Pulmonary artery endothelial cell (primary cell): ENCODE data around the gene SMIM35. TPM values are rescaled to one million over a fixed set of nuclear protein-coding genes. Genes with fewer than 3 reads are reported as not detected.

Experiments used
- DNase-seq: peaks from one replicate; pipeline ENCODE4 v3.0.0-alpha.2; 2011; ENCODE audit warnings: low read depth, low spot score
- total RNA-seq: library from RNA; depleted of rRNA; stranded (reverse); fragments of >200 nt; gene quantifications from 2 replicates; pipeline ENCODE4 v1.2.3, GENCODE V29; 2014

The SMIM35 gene
- total RNA-seq: not detected in 2 replicates

GRCh38 chr11:118086913-118087768, at the start of gene SMIM35:
SMIM35 (minus strand) TSS chr11:118086963; CDS start chr11:118086757, 206 bp downstream.
- DNase-seq: no peak

DNA sequence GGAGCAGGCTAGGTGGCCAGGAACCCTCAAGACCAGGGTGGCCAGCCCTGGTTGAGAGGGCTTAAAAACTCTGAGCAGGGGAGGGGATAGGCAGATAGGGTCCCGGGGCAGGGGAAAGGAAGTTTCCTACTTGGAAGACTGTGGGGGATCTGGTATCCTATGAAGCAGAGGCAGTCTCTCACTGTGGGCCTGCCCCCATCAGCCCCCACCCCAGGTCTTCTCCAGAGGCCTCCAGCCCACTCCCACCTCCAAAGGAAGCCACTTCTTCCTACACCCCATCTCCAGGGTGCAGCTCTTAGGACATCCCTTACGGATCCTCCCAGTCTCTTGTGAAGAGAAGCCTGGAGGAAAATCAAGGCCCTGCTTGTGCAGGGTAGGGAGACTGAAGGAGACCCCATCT, 49.6 kb upstream of the SMIM35 start:
- DNase-seq: no peak

DNA sequence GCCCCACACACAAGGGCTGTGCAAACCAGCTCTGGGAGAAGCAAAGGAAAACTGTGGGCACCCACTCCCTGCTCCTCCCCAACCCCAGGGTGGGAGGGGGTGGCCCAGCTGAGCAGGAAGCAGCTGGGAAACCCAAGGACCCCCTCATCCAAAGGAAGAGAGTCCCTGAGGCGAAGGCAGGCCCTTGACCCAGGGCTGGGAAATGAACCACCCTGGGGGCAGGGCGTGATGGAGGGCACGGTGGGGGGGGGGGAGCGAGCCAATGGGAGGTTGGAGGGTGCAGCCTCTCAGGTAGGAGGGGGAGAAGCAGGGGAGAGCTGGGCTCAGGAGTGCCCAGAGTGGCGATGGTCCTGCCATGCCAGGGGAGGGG, 49.0 kb upstream of the SMIM35 start:
- no peak for DNase-seq

DNA sequence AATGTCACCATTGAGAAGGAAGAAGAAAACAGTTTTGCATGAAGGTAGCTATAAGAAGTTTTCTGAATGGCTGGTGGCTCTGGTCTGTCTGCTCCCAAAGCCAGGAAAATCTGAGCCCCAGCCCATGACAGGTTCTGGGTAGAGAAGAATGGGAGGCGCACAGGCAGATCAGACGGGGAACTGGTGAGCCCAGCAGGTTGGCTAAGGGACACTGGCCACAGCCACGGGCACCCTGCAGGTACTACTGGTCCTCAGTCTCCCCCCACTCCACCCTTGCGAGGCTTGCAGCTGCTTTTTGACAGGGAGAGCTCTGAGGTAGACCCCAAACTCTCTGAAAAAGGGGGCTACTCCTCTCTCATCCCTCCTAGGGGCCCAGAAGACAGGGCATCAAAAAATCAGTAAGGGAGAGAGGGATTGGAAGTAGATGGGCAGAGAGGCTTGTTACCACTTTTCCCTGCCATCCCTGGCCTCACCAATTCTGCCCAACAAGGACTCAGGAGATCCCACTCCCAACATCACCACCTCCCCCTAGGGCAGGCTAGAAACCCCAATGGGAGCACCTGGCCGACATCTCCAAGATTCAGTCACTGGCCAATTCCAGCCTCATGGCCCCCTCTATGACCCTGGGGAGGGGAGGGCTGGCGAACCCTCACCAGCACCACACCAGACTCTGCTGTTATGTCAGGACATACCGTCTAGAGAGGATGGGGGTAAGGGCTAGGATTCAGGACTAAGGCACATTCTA, 48.5 kb upstream of the SMIM35 start:
- no peak for DNase-seq

DNA sequence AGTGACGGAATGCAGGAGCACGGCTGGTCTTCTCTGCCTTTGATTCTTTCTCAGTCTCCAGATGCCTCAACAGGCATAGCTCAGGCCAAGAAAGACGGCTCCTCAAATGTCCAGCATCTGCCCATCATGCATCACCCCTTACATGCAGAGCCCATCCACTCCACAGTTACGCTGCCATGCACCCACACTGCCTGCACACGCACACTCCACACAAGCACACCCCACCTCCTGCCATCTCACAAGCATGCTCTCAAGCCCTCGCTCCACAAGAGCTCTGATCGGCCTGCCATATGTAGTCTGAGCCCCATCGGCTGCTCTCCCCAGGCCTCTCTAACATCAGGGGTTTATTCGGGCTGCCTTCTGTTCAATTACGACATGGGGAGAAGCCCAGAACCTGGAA, 47.1 kb upstream of the SMIM35 start:
- no peak for DNase-seq

GRCh38 chr11:118132385-118133151, 45.8 kb upstream of the SMIM35 start:
- DNase-seq: no peak

DNA sequence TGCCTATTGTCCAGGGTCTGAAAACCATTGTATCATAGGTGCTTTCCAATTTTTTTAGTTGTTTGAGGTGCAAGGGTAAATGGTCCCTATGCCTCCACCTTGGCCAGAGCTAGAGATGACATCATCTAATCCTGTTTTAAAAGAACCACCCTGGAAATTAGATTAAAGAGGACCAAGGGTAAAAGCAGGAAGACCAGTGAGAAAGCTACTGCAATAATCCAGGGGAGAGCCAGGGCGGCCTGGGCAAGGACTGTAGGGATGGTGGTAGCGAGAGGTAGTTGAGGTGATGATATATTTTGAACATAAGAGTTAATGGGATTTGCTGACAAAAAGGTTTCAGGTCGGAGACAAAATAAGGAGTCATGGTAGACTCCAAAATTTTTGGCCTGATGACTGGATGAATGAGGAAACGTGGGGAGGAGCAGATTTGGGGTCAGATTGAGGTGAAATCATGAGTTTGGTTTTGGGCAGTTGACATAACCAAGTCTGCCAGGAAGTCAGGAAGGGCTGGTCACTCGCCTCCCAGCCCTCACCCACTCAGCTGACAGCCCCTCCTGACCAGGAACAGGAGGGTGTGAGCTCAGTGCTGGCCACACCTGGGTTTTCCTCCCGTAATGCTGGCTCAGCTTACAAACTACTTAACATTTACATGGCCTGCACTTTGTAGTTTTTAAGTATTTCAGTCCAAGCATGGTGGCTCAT, 42.9 kb upstream of the SMIM35 start:
- DNase-seq: no peak

- no peak for DNase-seq
These were observed 42.1 kb upstream of the SMIM35 start for GRCh38 chr11:118128721-118129470.

DNA sequence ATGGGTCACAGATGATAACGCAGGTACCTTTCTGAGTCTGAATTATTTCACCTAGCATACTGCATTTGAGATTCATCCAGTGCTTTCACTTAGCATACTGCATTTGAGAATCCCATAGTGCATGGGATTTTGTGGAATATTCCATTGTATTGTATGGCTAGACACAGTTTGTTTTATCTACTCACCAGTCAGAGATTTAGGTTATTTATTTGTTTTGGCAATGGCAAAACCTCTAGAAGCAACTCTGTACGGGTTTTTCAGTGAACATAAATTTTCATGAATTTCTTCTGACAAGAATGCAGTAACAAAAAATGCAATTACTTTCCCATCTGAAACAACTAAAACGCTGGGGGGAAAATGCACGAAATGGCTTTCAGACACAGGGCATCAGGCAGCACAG, 41.5 kb upstream of the SMIM35 start:
- no peak for DNase-seq

GRCh38 chr11:118126082-118126838, 39.5 kb upstream of the SMIM35 start:
- no peak for DNase-seq

- no peak for DNase-seq
These were observed 38.3 kb upstream of the SMIM35 start for GRCh38 chr11:118124929-118125535.

DNA sequence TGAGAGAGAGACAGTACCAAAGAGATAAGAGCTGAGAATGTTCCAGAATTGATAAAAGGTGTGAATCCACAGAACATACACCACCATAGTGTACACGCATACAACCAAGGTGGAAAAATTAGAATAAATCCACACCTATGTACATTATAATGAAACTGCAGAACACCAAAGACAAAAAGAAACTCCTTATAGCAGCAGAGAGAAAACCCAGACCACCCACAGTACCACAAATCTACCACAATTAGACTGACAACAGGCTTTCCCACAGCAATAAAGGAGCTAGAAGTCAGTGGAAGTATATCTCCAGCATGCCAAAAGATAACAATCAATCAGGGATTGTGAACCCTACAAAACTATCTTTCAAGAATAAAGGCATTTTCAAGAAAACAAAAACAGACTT, 34.0 kb upstream of the SMIM35 start:
- DNase-seq: no peak

DNA sequence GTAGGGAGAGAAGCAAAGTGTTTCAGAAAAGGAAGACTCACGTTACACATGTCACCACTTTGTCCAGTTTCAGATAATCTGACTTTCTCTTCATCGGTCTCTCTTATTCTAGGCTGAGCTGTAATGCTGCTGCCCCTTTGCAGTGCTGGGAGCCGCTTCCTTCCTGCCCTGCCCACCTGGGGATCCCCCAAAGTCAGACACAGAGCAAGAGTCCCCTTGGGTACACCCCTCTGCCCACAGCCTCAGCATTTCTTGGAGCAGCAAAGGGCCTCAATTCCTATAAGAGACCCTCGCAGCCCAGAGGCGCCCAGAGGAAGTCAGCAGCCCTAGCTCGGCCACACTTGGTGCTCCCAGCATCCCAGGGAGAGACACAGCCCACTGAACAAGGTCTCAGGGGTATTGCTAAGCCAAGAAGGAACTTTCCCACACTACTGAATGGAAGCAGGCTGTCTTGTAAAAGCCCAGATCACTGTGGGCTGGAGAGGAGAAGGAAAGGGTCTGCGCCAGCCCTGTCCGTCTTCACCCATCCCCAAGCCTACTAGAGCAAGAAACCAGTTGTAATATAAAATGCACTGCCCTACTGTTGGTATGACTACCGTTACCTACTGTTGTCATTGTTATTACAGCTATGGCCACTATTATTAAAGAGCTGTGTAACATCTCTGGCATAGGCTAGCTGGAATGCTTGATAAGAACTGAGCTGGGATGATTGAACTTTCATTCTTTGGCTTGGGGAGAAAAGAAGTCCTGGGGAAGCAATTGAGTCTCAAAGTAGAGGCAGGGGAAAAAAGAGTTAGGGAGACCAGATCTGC, 31.2 kb upstream of the SMIM35 start:
- no peak for DNase-seq

- DNase-seq: no peak
These were observed 28.3 kb upstream of the SMIM35 start for GRCh38 chr11:118115048-118115447.

DNA sequence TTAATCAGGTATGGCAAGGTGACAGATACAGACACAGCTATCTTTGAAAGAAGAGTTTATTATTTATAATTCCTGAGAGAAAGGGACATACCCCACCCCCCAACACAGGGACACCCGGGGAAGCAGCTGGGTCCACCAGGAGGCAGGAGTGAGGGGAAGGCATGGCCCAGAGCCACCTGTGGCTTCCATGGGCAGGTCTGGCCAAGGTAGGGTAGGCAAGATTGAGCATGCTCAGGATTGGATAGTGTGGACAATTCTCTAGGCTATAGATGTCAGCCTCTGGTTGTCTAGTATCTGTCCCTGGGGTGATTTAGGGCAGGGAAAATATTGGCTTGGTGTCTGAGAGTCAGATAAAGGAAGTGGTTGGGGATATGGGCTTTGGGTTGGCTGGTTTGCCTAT, 27.5 kb upstream of the SMIM35 start:
- DNase-seq: no peak

GRCh38 chr11:118112711-118113430, 26.1 kb upstream of the SMIM35 start:
- no peak for DNase-seq

DNA sequence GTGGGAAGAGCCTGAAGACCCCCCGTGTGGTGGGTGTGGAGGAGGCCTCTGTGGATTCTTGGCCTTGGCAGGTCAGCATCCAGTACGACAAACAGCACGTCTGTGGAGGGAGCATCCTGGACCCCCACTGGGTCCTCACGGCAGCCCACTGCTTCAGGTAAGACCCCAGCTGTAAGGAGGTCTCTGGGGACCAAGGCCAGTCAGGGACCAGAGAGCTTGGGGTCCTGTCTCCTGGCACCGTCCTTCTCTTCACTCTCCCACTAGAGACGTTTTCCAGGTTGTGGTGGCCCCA, 24.9 kb upstream of the SMIM35 start:
- DNase-seq: no peak
